SK-N-SH (cell line): ENCODE results near the gene FSD2. TPM values are rescaled to one million over a fixed set of nuclear protein-coding genes. Genes with fewer than 3 reads are reported as not detected.

Experiments used
- CTCF ChIA-PET: fragments of 300-600, 350-600 bp; formaldehyde crosslinking; extraction: SDS; loops from one replicate; lab custom pipeline; 2021; lab: Yijun Ruan, JAX
- POLR2A ChIA-PET: fragments of 350-600 bp; sonication (Branson Sonifier 250); formaldehyde crosslinking; extraction: SDS; loops from one replicate; lab custom pipeline; 2020; ENCODE audit warnings: antibody characterized with exemption, inconsistent platforms; lab: Yijun Ruan, JAX
- DNase-seq: peaks from one replicate; pipeline ENCODE4 v3.0.0; 2012
- H2AFZ ChIP-seq: fragments of 200-600 bp; sonication (generic); 2 replicates; pipeline ENCODE4 v1.8.1; 2016; ENCODE audit warnings: antibody characterized with exemption, mild to moderate bottlenecking, low read depth
- H3F3A ChIP-seq: fragments of 200-600 bp; sonication (generic); replicated peaks from 2 replicates; pipeline ENCODE3; 2016; ENCODE audit warnings: antibody characterized with exemption, mild to moderate bottlenecking; ENCODE audit not compliant: insufficient read depth
- H3K27ac ChIP-seq, 2 experiments: fragments of 200-500 bp in 1 of 2; fragments of 200-600 bp in 1 of 2; sonication (Bioruptor generic) in 1 of 2; sonication (generic), shearing (Covaris generic) in 1 of 2; 2 replicates each; pipeline versions ENCODE4 v1.5.1 to v1.6.1; 2014 to 2016; ENCODE audit warnings: low read depth in 2 of 2, inconsistent platforms in 1 of 2, low read length in 1 of 2, mild to moderate bottlenecking in 1 of 2, mixed read lengths in 1 of 2
- H3K27me3 ChIP-seq: fragments of 200-600 bp; sonication (generic), shearing (Covaris generic); 2 replicates; pipeline ENCODE4 v1.6.1; 2016; ENCODE audit warnings: mixed run types; ENCODE audit not compliant: insufficient read depth
- H3K36me3 ChIP-seq, 2 experiments: fragments of 200-500 bp in 1 of 2; fragments of 200-600 bp in 1 of 2; sonication (Bioruptor generic) in 1 of 2; sonication (generic) in 1 of 2; replicated peaks in 1 of 2; 2 replicates each; pipeline versions ENCODE3 to v1.5.1; 2014 to 2016; ENCODE audit warnings: low read length in 1 of 2, mild to moderate bottlenecking in 1 of 2; ENCODE audit not compliant: insufficient read depth in 2 of 2, control insufficient read depth in 1 of 2
- H3K4me1 ChIP-seq, 2 experiments: fragments of 200-500 bp in 1 of 2; fragments of 200-600 bp in 1 of 2; sonication (Bioruptor generic) in 1 of 2; sonication (generic), shearing (Covaris generic) in 1 of 2; 2 replicates each; pipeline versions ENCODE4 v1.5.1 to v1.6.1; 2014 to 2016; ENCODE audit warnings: low read depth in 1 of 2, low read length in 1 of 2, mixed run types in 1 of 2; ENCODE audit not compliant: insufficient read depth in 2 of 2, control insufficient read depth in 1 of 2
- H3K4me2 ChIP-seq: fragments of 200-600 bp; sonication (generic), shearing (Covaris generic); 2 replicates; pipeline ENCODE4 v1.6.1; 2017; ENCODE audit warnings: mixed run types
- H3K4me3 ChIP-seq, 2 experiments: fragments of 200-500 bp in 1 of 2; fragments of 200-600 bp in 1 of 2; sonication (Bioruptor generic) in 1 of 2; sonication (generic), shearing (Covaris generic) in 1 of 2; 2 replicates each; pipeline versions ENCODE4 v1.5.1 to v1.8.1; 2014 to 2016; ENCODE audit warnings: low read depth in 2 of 2, inconsistent platforms in 1 of 2, low read length in 1 of 2, mild to moderate bottlenecking in 1 of 2, mixed read lengths in 1 of 2, moderate library complexity in 1 of 2
- H3K79me2 ChIP-seq: fragments of 200-600 bp; sonication (generic); 2 replicates; pipeline ENCODE4 v1.8.1; 2017; ENCODE audit warnings: mild to moderate bottlenecking; ENCODE audit not compliant: insufficient read depth
- H3K9ac ChIP-seq: fragments of 200-600 bp; sonication (generic); 2 replicates; pipeline ENCODE4 v1.6.1; 2017; ENCODE audit warnings: mixed run types
- H3K9me2 ChIP-seq: fragments of 200-600 bp; sonication (generic); 2 replicates; pipeline ENCODE4 v1.6.1; 2017; ENCODE audit warnings: mixed run types
- H3K9me3 ChIP-seq: fragments of 200-600 bp; sonication (generic); 2 replicates; pipeline ENCODE4 v1.6.1; 2017; ENCODE audit warnings: mixed run types, mild to moderate bottlenecking, moderate library complexity
- H4K20me1 ChIP-seq: fragments of 200-600 bp; sonication (generic); 2 replicates; pipeline ENCODE4 v1.6.1; 2017; ENCODE audit warnings: mild to moderate bottlenecking, mixed run types; ENCODE audit not compliant: insufficient read depth
- CTCF ChIP-seq: fragments of 200-600 bp; sonication (generic); IDR thresholded peaks from 2 replicates; pipeline ENCODE4 v1.6.1; 2017; ENCODE audit warnings: antibody characterized with exemption, mild to moderate bottlenecking, moderate library complexity
- EZH2phosphoT487 ChIP-seq: fragments of 200-600 bp; sonication (generic); IDR thresholded peaks from 2 replicates; pipeline ENCODE4 v1.6.1; 2017; ENCODE audit warnings: low read depth, mixed run types, mild to moderate bottlenecking, antibody characterized with exemption, moderate library complexity, borderline replicate concordance
- FOSL2 ChIP-seq: IDR thresholded peaks from 2 replicates; pipeline ENCODE4 v1.4.0; 2012; ENCODE audit warnings: low read depth, mild to moderate bottlenecking, moderate library complexity, borderline replicate concordance
- FOXJ3 ChIP-seq: sonication (generic); formaldehyde crosslinking; IDR thresholded peaks from 2 replicates; pipeline ENCODE4 v1.5.1; 2020; ENCODE audit warnings: mild to moderate bottlenecking, missing genetic modification reagents
- FOXM1 ChIP-seq: IDR thresholded peaks from 2 replicates; pipeline ENCODE4 v1.4.0; 2012; ENCODE audit warnings: low read depth, mild to moderate bottlenecking
- IRF3 ChIP-seq: fragments of 150-350 bp; IDR thresholded peaks from 2 replicates; pipeline ENCODE4 v1.6.1; 2016; ENCODE audit warnings: mild to moderate bottlenecking, low read depth, low read length
- MAX ChIP-seq: IDR thresholded peaks from 2 replicates; pipeline ENCODE4 v1.4.0; 2012; ENCODE audit warnings: low read depth
- MEF2A ChIP-seq: IDR thresholded peaks from 2 replicates; pipeline ENCODE4 v1.4.0; 2012; ENCODE audit warnings: low read depth, borderline replicate concordance
- NFIC ChIP-seq: IDR thresholded peaks from 2 replicates; pipeline ENCODE4 v1.4.0; 2012; ENCODE audit warnings: borderline replicate concordance
- NRF1 ChIP-seq: IDR thresholded peaks from 2 replicates; pipeline ENCODE4 v1.6.1; 2012; ENCODE audit warnings: low read depth, mild to moderate bottlenecking, low read length
- PBX3 ChIP-seq: IDR thresholded peaks from 2 replicates; pipeline ENCODE4; 2012
- RCOR1 ChIP-seq: fragments of 150-350 bp; IDR thresholded peaks from 2 replicates; pipeline ENCODE4 v1.6.1; 2017; ENCODE audit warnings: antibody characterized with exemption, low read length
- REST ChIP-seq: IDR thresholded peaks from 2 replicates; pipeline ENCODE4 v1.6.1; 2012; ENCODE audit warnings: mild to moderate bottlenecking, low read depth, low read length, moderate library complexity
- RFX5 ChIP-seq: IDR thresholded peaks from 2 replicates; pipeline ENCODE4 v1.6.1; 2012; ENCODE audit warnings: mild to moderate bottlenecking, improper control_type of control experiment, low read length
- RXRA ChIP-seq: IDR thresholded peaks from 2 replicates; pipeline ENCODE4 v1.4.0; 2012; ENCODE audit warnings: low read depth, mild to moderate bottlenecking, borderline replicate concordance
- TAF1 ChIP-seq: IDR thresholded peaks from 2 replicates; pipeline ENCODE4 v1.6.1; 2012; ENCODE audit warnings: low read depth, mild to moderate bottlenecking, low read length, moderate library complexity, borderline replicate concordance
- TEAD4 ChIP-seq: IDR thresholded peaks from 2 replicates; pipeline ENCODE4 v1.4.0; 2012; ENCODE audit warnings: mild to moderate bottlenecking, borderline replicate concordance; ENCODE audit not compliant: insufficient read depth
- WGBS: methylation state at CpG from one replicate; pipeline ENCODE4 v1.1.6; 2017; ENCODE audit warnings: low lambda C conversion rate; 5-methylcytosine and 5-hydroxymethylcytosine counted together
- polyA plus RNA-seq, 3 experiments: library from polyadenylated mRNA; depleted of rRNA; stranded (reverse); fragments of >200 nt; gene quantifications; 2 replicates each; pipeline ENCODE4 v1.2.3, GENCODE V29; 2012

FSD2 gene
- polyA plus RNA-seq, 1 of the 3 experiments (the other 2 are of a cell fraction) = not detected

GRCh38 chr15:82731527-82731926 is 74.3 kb downstream of the FSD2 start (continued):
- no peak for TF ChIP-seq PBX3
- TF ChIP-seq TAF1 = no peak
- TF ChIP-seq FOSL2 = no peak
- TF ChIP-seq CTCF = no peak
- TF ChIP-seq MEF2A = no peak
- TF ChIP-seq FOXM1 = no peak

- H3K36me3 ChIP-seq = no peaks in the 10 kb centered on the region
- no peaks in the 10 kb centered on the region for H3K9me3 ChIP-seq
- H3K4me3 ChIP-seq = no peak overlapping the region
- no peaks in the 10 kb centered on the region for H3K9me2 ChIP-seq
- no peaks in the 10 kb centered on the region for H3F3A ChIP-seq
- no peak for DNase-seq
- no peak overlapping the region for H3K9ac ChIP-seq
- no peak overlapping the region for H3K27ac ChIP-seq
- ChIA-PET POLR2A (no interaction called here), CTCF (no interaction called here)
- H3K27me3 ChIP-seq = no peaks in the 10 kb centered on the region
- no peak overlapping the region for H3K4me2 ChIP-seq
- H3K79me2 ChIP-seq = no peaks in the 10 kb centered on the region
- 75% methylated on average over 11 of the region's 11 CpGs for WGBS
- TF ChIP-seq NRF1 (no peak), FOXJ3 (CRISPR knock-in tag) (no peak), NFIC (no peak), RFX5 (no peak), CTCF (no peak), TEAD4 (no peak), PBX3 (no peak), EZH2phosphoT487 (no peak), RXRA (no peak), REST (no peak), RCOR1 (no peak), MAX (no peak), MEF2A (no peak), IRF3 (no peak)
- H3K4me1 ChIP-seq = no peaks in the 10 kb centered on the region
- no peaks in the 10 kb centered on the region for H4K20me1 ChIP-seq
- H2AFZ ChIP-seq = no peak overlapping the region
Measured at GRCh38 chr15:82730022-82730530, 75.8 kb downstream of the FSD2 start.
